Prostate gland (tissue), 2 donors: ENCODE data around the gene RSPO3.

Experiments
- CTCF ChIP-seq, 4 experiments: fragments of 200-600 bp in 2 of 4; fragments of 450-650 bp in 2 of 4; sonication (generic) in 2 of 4; IDR thresholded peaks; 1 replicate in 3 of 4; 2 replicates in 1 of 4; pipeline ENCODE4 v1.5.1; 2016 to 2019; ENCODE audit warnings: antibody characterized with exemption in 4 of 4, mild to moderate bottlenecking in 2 of 4, moderate library complexity in 2 of 4
- POLR2A ChIP-seq: fragments of 450-650 bp; IDR thresholded peaks from one replicate; pipeline ENCODE4 v1.6.1; 2016; ENCODE audit warnings: antibody characterized with exemption, mild to moderate bottlenecking
- POLR2AphosphoS5 ChIP-seq: sonication (generic); formaldehyde crosslinking; IDR thresholded peaks from one replicate; pipeline ENCODE4 v1.6.1; 2017; ENCODE audit warnings: antibody characterized with exemption

DNA sequence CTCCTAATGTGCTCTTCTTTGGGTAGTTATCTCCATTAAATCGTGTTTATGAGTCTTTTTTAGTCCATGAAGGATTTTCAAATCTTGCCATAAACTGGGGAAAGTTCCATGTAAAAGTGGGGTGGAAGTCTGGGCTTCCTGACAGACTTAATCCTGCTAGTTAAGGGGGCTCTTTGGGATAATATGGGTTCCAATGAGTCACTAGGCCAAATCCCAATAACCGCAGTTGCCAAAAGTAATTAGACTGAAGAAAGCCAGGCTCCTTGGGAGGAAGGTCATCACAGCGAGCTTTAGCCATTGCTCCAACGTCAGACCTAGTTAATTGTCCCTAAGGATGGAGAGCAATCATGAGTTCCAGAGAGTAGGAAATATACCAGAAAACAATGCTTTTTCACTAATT, 10.8 kb downstream of the RSPO3 start:
- no peak for TF ChIP-seq CTCF (IDR thresholded peaks at IDR 0.05)
- TF ChIP-seq POLR2A = no peak
- TF ChIP-seq POLR2AphosphoS5 = no peak
